HG02840 (cell line): Measurements from ENCODE around the gene NFAM1.

Experiments
- ATAC-seq: cut with Tn5 transposase; IDR thresholded peaks from one replicate; pipeline ENCODE4 v1.9.1; 2021; ENCODE audit warnings: mild to moderate bottlenecking, moderate library complexity, moderate number of reproducible peaks; ENCODE audit not compliant: unreplicated experiment, low FRiP score

NFAM1 gene

DNA sequence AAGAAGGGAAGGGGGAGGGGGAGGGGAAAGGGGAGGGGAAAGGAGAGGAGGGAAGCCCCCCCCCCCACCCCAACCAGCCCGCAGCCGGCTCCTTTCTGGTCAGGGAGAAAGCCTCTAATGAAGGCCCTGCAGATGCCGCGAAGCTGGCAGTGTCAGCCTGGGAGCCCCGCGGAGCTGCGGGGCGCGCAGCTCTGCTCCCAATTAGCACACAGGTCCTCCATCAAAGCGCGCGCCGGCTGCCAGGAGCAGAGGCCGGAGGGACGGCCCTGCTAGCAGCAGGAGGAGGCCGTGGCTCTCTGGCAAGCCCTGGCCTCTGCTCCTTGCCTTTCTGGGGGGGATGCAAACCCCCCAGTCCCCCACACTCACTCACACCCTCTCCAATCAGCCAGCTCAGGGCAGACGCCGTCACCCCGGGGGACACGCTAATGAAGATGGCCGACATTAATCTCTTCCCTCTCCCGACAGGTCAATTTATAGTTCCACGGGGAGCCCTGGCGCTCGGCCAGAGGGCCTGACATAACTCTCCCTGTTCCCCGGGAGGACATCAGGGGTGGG lies 91.3 kb downstream of the NFAM1 start:
- no peak for ATAC-seq

DNA sequence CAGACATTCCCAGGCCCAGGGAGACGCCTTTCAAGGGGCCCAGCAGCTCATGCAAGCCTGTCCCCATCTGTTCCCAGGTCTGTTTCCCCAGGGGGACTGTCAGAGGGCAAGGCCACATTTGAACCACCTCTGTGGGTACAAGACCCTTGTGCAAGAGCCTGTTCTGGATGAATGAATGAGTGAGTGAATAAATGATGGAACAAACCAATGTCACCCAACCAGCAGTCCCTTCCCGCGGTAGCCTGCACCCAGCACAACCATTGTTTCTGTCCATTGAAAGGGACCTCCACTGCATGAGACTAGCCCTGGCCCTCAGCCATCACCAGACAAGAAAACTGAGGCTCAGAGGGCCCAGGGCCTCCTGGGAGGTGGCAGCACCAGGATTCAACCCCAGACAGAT lies 92.1 kb downstream of the NFAM1 start:
- no peak for ATAC-seq

DNA sequence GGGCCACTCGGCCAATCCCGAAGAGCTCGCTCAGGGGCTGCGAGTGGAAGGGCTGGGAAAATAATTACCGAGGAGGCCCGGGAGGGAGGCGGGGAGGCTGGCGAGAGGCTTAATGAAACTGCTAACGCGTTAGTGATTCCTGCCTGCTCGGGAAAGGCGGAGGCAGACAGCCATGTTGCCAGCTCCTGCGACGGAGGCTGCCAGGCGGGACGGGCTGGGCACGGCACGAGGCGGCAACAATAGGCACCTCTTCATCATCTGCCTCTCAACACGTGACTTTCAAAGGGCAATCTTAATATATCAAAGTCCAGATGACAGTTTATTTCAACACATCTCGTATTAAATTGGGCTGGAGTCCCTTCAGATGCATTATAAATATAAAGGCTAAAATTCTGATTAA lies 93.7 kb downstream of the NFAM1 start:
- ATAC-seq: no peak

DNA sequence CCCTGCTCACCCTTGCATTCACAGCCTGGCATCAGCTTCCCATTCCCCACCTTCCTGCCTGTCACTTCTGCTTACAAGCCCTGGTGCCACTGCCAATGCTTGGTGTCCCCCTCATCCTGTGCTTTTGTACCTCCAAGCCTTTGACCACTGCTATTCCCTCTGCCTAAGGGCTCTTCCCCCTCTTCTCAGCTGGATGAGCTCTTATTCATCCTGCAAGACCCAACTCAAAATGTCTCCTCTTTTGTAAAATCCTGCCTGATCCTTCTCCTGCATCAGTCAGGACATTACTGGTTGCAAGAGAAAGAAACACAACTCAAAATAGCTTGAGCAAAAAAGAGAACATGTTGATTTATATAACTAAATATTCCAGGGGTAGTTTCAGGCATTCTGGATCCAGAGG lies 94.8 kb downstream of the NFAM1 start:
- no peak for ATAC-seq

DNA sequence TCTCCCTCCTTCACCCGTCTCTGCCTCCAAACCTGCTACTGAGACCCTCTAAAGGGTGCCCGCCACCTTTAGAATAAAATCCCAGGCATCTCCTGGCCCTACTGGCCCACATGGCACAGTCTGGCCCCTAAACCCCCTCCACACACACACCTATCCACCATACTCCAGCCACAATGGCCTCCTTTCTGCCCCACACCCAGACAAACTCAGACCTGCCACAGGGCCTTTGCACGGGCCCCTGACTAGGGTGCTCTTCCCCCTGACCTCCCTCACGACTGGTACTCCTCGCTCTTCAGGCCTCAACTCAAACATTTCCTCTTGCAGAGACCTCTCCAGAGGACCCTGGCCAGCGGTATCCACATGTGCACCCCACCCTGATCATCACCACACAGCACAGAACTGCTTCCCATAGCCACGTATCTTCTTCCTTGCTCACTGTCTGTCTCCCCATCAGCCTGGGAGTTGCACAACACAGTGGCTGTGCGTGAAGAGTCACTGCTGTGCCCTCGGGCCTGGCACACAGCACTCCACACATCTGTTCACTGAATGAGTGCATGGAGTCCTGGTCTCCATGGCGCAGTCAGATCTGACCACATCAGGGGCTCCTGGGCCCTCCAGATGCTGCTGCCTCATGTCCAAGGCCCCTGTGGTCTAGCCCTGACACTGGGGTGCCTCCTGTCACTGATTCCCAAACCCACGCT lies 95.5 kb downstream of the NFAM1 start:
- no peak for ATAC-seq

DNA sequence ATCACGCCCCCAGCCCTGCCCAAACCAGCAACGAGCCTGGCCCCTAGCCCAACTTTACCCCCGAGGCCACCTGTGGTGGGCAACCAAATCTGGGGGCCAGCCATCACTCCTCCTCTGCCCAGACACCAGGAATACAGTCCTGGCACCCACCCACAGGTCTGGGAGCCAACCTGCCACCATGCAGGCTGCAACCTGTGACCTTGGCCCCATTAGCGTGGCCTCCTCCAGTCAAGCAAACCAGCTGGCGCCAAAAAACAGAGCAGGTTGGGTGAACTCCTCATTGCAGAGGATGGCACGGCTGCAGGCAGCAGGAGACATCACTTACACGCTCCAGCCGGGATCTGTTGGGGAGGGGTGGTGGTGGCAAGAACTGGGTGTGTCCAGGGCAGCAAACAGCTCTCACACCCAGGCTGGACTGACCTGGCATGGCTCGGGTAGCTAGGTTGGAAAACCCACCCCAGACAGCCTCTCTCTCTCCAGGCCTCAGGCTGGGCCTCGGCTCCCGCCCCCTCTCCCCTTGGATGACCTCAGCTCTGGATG lies 96.3 kb downstream of the NFAM1 start:
- ATAC-seq: no peak

DNA sequence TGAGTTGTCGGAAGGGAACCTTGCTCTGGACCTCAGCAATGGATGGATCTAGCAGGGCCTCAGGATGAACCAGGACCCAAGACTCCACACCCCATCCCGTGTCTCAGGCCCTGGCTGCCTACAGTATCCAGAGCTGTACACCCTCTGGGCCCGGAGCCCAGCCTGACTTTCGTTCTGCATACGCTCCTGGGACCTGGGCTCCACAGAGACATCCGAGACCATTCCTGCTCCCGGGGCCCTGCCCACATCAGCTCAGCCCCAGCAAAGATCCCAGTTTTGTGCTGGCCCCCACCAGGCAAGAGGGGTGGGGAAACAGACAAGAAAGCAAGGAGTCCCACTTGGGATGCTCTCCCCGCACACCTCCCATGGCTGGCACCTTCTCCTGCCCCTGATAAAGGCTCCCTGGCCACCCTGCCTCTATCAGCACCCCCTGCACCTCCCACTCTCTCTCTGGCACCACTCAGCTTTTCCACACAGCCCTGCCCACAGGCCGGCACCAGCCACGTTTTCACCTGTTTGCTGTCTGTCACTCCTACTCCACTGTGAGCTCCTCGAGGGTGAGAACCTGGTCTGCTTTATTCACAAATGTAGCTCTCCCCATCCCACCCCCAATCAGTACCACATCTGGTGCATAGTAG lies 97.2 kb downstream of the NFAM1 start:
- no peak for ATAC-seq

DNA sequence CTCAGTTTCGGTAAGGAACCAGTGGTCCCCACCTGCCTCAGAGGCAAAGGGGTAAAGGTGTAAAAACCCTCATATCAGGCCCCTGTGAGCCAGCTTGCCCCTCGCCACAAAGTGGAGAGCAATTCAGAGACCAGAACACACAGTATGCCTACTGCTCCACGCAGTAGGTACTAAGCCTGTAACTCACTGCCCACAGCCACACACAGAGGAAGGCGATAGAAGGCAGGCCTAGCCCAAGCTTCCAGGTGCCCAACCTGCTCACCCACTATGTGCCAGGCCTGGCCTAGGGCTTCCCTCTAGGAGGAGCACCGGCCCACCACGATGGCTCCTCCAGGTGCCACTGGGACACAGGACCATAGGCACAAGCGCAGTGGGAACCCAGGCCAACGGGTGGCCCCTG lies 98.7 kb downstream of the NFAM1 start:
- ATAC-seq: no peak

DNA sequence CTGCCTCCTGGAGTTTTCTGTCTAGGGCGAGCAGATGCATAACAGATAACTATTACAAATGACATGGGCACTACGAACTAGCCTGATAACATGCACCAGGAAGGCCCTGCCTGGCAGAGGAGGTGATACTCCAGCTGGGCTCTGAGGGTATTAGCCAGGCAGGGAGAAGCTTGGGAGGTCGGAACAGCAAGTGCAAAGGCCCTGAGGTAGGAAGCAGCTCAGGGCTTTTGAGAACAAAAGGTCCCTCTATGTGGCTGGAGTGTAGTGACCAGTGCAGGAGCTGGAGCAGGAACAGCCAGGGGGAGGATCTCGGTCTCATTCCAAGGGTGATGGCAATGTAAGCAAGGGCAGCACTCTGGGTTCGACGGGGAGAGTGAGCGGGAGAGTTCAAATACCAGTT lies 100.1 kb downstream of the NFAM1 start:
- no peak for ATAC-seq

DNA sequence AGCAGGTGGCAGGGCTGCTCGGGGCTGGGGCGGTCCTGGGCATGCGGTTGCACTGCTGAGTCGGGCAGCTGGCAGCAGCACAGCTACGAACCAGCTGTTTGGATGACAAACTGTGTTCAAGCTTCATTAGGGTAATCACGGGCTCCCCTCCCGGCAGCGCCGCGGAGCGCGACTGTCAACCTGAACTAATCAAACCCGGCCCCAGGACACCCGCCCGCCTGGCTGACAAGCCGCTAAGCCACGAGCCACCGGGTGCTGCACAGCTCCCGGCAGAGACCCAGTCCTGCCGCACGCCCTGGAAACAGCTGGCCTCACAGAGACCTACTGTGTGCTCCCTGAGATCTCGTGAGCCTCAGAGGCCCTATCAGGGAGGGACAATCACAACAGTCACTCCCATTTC lies 101.2 kb downstream of the NFAM1 start:
- ATAC-seq: no peak
